ENCODE results near the gene PRAC1.

The PRAC1 gene

GRCh38 chr17:48722201-48722907 lies at the start of gene PRAC1:
Gene PRAC1, minus strand, starts transcription at chr17:48722518. Its CDS starts 126 bp downstream, at chr17:48722392.
- DNase-seq (ENCODE audit: low read depth in 2 of 2) = no peak

- DNase-seq (ENCODE audit: low read depth in 2 of 2) = no peak
Observed at GRCh38 chr17:48770954-48771353, 48.6 kb upstream of the PRAC1 start.

- no peak for DNase-seq (ENCODE audit: low read depth in 2 of 2)
Observed at GRCh38 chr17:48769009-48769675, 46.8 kb upstream of the PRAC1 start.

- no peak for DNase-seq (ENCODE audit: low read depth in 2 of 2)
Observed at GRCh38 chr17:48767263-48767774, 45.0 kb upstream of the PRAC1 start.

- no peak for DNase-seq (ENCODE audit: low read depth in 2 of 2)
Observed at GRCh38 chr17:48761114-48761513, 38.8 kb upstream of the PRAC1 start.

GRCh38 chr17:48760411-48760810 lies 38.1 kb upstream of the PRAC1 start:
- DNase-seq (ENCODE audit: low read depth in 2 of 2) = no peak

- no peak for DNase-seq (ENCODE audit: low read depth in 2 of 2)
Observed at GRCh38 chr17:48759288-48759687, 37.0 kb upstream of the PRAC1 start.

GRCh38 chr17:48757524-48757961 lies 35.2 kb upstream of the PRAC1 start:
- no peak for DNase-seq (ENCODE audit: low read depth in 2 of 2)

- no peak for DNase-seq (ENCODE audit: low read depth in 2 of 2)
Observed at GRCh38 chr17:48756830-48757251, 34.5 kb upstream of the PRAC1 start.

GRCh38 chr17:48755356-48755755 lies 33.0 kb upstream of the PRAC1 start:
- no peak for DNase-seq (ENCODE audit: low read depth in 2 of 2)

- DNase-seq (ENCODE audit: low read depth in 2 of 2) = no peak
Observed at GRCh38 chr17:48754500-48755261, 32.4 kb upstream of the PRAC1 start.

GRCh38 chr17:48753794-48754499 lies 31.6 kb upstream of the PRAC1 start:
- no peak for DNase-seq (ENCODE audit: low read depth in 2 of 2)

GRCh38 chr17:48752399-48753288 lies 30.3 kb upstream of the PRAC1 start:
- no peak for DNase-seq (ENCODE audit: low read depth in 2 of 2)

GRCh38 chr17:48751733-48752398 lies 29.5 kb upstream of the PRAC1 start:
- no peak for DNase-seq (ENCODE audit: low read depth in 2 of 2)

GRCh38 chr17:48751172-48751571 lies 28.9 kb upstream of the PRAC1 start:
- DNase-seq (ENCODE audit: low read depth in 2 of 2) = no peak

- no peak for DNase-seq (ENCODE audit: low read depth in 2 of 2)
Observed at GRCh38 chr17:48749621-48750553, 27.6 kb upstream of the PRAC1 start.

- DNase-seq (ENCODE audit: low read depth in 2 of 2) = no peak
Observed at GRCh38 chr17:48748718-48749566, 26.6 kb upstream of the PRAC1 start.
